ENCODE measurements around the gene TRIM17.

DNA sequence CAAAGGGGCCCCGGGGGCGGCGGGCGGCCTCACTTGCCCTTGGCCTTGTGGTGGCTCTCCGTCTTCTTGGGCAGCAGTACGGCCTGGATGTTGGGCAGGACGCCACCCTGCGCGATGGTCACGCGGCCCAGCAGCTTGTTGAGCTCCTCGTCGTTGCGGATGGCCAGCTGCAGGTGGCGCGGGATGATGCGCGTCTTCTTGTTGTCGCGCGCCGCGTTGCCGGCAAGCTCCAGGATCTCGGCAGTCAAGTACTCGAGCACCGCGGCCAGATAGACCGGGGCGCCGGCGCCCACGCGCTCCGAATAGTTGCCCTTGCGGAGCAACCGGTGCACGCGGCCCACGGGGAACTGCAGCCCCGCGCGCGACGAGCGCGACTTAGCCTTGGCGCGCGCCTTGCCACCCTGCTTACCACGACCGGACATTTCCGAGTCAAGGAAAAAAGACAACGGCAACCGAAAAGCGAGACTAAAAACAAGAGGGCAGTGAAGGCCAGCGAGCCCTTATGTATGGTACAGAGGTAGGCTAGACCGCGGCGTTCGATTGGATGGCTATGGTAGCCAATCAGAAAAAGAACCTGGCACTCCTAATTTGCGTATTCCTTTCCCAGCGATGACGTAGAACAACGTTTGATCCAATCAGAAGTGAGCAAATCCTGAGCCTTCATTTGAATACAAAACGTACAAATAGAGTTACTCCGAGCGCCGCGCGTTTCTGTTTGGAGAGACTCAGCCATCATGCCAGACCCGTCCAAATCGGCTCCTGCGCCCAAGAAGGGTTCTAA lies 40.9 kb upstream of the TRIM17 start:
- TF ChIP-seq POLR2A (IDR thresholded peaks at IDR 0.05) = peak in 1 of 2 donors; percentile 39
- peak in 1 of 3 experiments; percentile 13 for TF ChIP-seq CTCF (IDR thresholded peaks at IDR 0.05)
- TF ChIP-seq POLR2AphosphoS5 (IDR thresholded peaks at IDR 0.05; ENCODE audit: insufficient read depth in 1 of 2, low read depth in 1 of 2) = peak; percentile 75 to 89

Measured in vagina (tissue), 2 donors.